Trophoblast cell (in vitro differentiated cells and primary cell): ENCODE data around the gene CD4.

ENCODE experiments used
- DNase-seq, 2 donors: peaks; one replicate each; pipeline ENCODE4 v3.0.0-alpha.2; 2016
- H2AFZ ChIP-seq: 2 replicates; pipeline ENCODE4 v1.6.1; 2013; ENCODE audit warnings: low read length, moderate library complexity, mild to moderate bottlenecking; ENCODE audit not compliant: insufficient read depth, poor library complexity
- H2AK5ac ChIP-seq: 2 replicates; pipeline ENCODE4 v1.6.1; 2013; ENCODE audit warnings: mild to moderate bottlenecking, low read length
- H2BK120ac ChIP-seq: 2 replicates; pipeline ENCODE4 v1.6.1; 2013; ENCODE audit warnings: low read length, mild to moderate bottlenecking, moderate library complexity; ENCODE audit not compliant: insufficient read depth, poor library complexity
- H2BK12ac ChIP-seq: 2 replicates; pipeline ENCODE4 v1.6.1; 2013; ENCODE audit warnings: mild to moderate bottlenecking, low read length, moderate library complexity
- H2BK5ac ChIP-seq: 2 replicates; pipeline ENCODE4 v1.6.1; 2013; ENCODE audit warnings: low read length, low read depth, moderate library complexity, mild to moderate bottlenecking; ENCODE audit not compliant: poor library complexity
- H3K14ac ChIP-seq: 2 replicates; pipeline ENCODE4 v1.6.1; 2013; ENCODE audit warnings: mild to moderate bottlenecking, low read length
- H3K18ac ChIP-seq: 2 replicates; pipeline ENCODE4 v1.6.1; 2013; ENCODE audit warnings: mild to moderate bottlenecking, low read length
- H3K23ac ChIP-seq: 2 replicates; pipeline ENCODE4 v1.6.1; 2013; ENCODE audit warnings: low read length
- H3K27ac ChIP-seq: 2 replicates; pipeline ENCODE4 v1.5.1; 2013; ENCODE audit warnings: low read depth, mild to moderate bottlenecking, inconsistent platforms, low read length, moderate library complexity
- H3K27me3 ChIP-seq: 2 replicates; pipeline ENCODE4 v1.6.1; 2013; ENCODE audit warnings: inconsistent platforms, mild to moderate bottlenecking, low read length, moderate library complexity; ENCODE audit not compliant: insufficient read depth
- H3K36me3 ChIP-seq, 2 experiments: 1 replicate in 1 of 2; 2 replicates in 1 of 2; pipeline ENCODE4 v1.6.1; 2013; ENCODE audit warnings: low read length in 2 of 2, mild to moderate bottlenecking in 2 of 2, moderate library complexity in 1 of 2; ENCODE audit not compliant: insufficient read depth in 2 of 2, control insufficient read depth in 1 of 2
- H3K4ac ChIP-seq: 2 replicates; pipeline ENCODE4 v1.6.1; 2013; ENCODE audit warnings: low read depth, mild to moderate bottlenecking, low read length, moderate library complexity
- H3K4me1 ChIP-seq, 2 experiments: 1 replicate in 1 of 2; 2 replicates in 1 of 2; pipeline ENCODE4 v1.6.1; 2013; ENCODE audit warnings: low read length in 2 of 2, mild to moderate bottlenecking in 2 of 2, moderate library complexity in 1 of 2; ENCODE audit not compliant: insufficient read depth in 2 of 2, control insufficient read depth in 1 of 2
- H3K4me2 ChIP-seq: 2 replicates; pipeline ENCODE4 v1.6.1; 2013; ENCODE audit warnings: inconsistent platforms, mild to moderate bottlenecking, low read length, moderate library complexity
- H3K4me3 ChIP-seq: 2 replicates; pipeline ENCODE4 v1.5.1; 2013; ENCODE audit warnings: mild to moderate bottlenecking, low read depth, low read length, inconsistent platforms
- H3K79me1 ChIP-seq: one replicate; pipeline ENCODE4 v1.6.1; 2013; ENCODE audit warnings: low read length
- H3K79me2 ChIP-seq: 2 replicates; pipeline ENCODE4 v1.6.1; 2013; ENCODE audit warnings: low read length, mild to moderate bottlenecking; ENCODE audit not compliant: control insufficient read depth, insufficient read depth, poor library complexity
- H3K9ac ChIP-seq: 2 replicates; pipeline ENCODE4 v1.6.1; 2013; ENCODE audit warnings: mild to moderate bottlenecking, low read length
- H3K9me3 ChIP-seq: 2 replicates; pipeline ENCODE4 v1.6.1; 2013; ENCODE audit warnings: low read depth, mild to moderate bottlenecking, control low read depth, inconsistent platforms, low read length; ENCODE audit not compliant: insufficient read depth
- H4K12ac ChIP-seq: 2 replicates; pipeline ENCODE4 v1.6.1; 2013; ENCODE audit warnings: low read depth, mild to moderate bottlenecking, low read length, moderate library complexity
- H4K8ac ChIP-seq: 2 replicates; pipeline ENCODE4 v1.6.1; 2013; ENCODE audit warnings: low read depth, mild to moderate bottlenecking, low read length, moderate library complexity
- H4K91ac ChIP-seq: one replicate; pipeline ENCODE4 v1.6.1; 2013; ENCODE audit warnings: low read depth, mild to moderate bottlenecking, low read length, moderate library complexity
- WGBS: extraction: QIAGEN DNeasy Blood & Tissue Kit; methylation state at CpG from one replicate; pipeline ENCODE4 v1.1.7; 2013; ENCODE audit warnings: missing lambda C conversion rate; ENCODE audit not compliant: insufficient read length, insufficient coverage; ENCODE audit errors: extremely low coverage; 5-methylcytosine and 5-hydroxymethylcytosine counted together

CD4 gene

GRCh38 chr12:6774499-6775062 lies 14.7 kb upstream of the CD4 start:
- no peaks in the 10 kb centered on the region for H3K79me2 ChIP-seq
- peaks cover 5 to 7% of the 10 kb centered on the region in 2 experiments for H3K4me1 ChIP-seq
- peaks cover 19% of the 10 kb centered on the region for H3K27me3 ChIP-seq
- no peak overlapping the region for H2BK120ac ChIP-seq
- DNase-seq: no peak
- no peak overlapping the region for H4K12ac ChIP-seq
- H3K4ac ChIP-seq: no peak overlapping the region
- no CpG with 5 or more reads among the region's 15 CpGs for WGBS
- H3K27ac ChIP-seq: no peak overlapping the region
- H2AK5ac ChIP-seq: no peak overlapping the region
- H3K4me3 ChIP-seq: no peak overlapping the region
- H2BK5ac ChIP-seq: no peak overlapping the region
- H3K18ac ChIP-seq: no peak overlapping the region
- H3K4me2 ChIP-seq: no peak overlapping the region
- H3K14ac ChIP-seq: no peak overlapping the region
- H3K9me3 ChIP-seq: peaks cover 2% of the 10 kb centered on the region
- H3K36me3 ChIP-seq: peaks cover 22 to 23% of the 10 kb centered on the region in 2 experiments
- H3K79me1 ChIP-seq: no peaks in the 10 kb centered on the region
- no peak overlapping the region for H4K91ac ChIP-seq
- H4K8ac ChIP-seq: no peak overlapping the region
- H2BK12ac ChIP-seq: no peak overlapping the region
- H2AFZ ChIP-seq: no peak overlapping the region
- no peak overlapping the region for H3K23ac ChIP-seq
- no peak overlapping the region for H3K9ac ChIP-seq

GRCh38 chr12:6775185-6776174 lies 13.8 kb upstream of the CD4 start:
- Histone ChIP-seq H3K14ac (no peak overlapping the region), H3K79me2 (no peaks in the 10 kb centered on the region), H2AFZ (no peak overlapping the region), H3K18ac (no peak overlapping the region), H4K12ac (no peak overlapping the region), H4K91ac (no peak overlapping the region), H3K36me3 (peaks cover 13 to 14% of the 10 kb centered on the region in 2 experiments), H2AK5ac (no peak overlapping the region), H3K4me1 (peaks cover 5 to 7% of the 10 kb centered on the region in 2 experiments), H3K4me2 (no peak overlapping the region), H3K4ac (no peak overlapping the region), H3K9ac (no peak overlapping the region), H3K27me3 (peaks cover 19% of the 10 kb centered on the region), H3K9me3 (peaks cover 2% of the 10 kb centered on the region), H3K27ac (no peak overlapping the region), H2BK5ac (no peak overlapping the region), H3K79me1 (no peaks in the 10 kb centered on the region), H2BK120ac (no peak overlapping the region), H4K8ac (no peak overlapping the region), H2BK12ac (no peak overlapping the region), H3K23ac (no peak overlapping the region), H3K4me3 (no peak overlapping the region)
- no peak for DNase-seq
- WGBS: no CpG with 5 or more reads among the region's 16 CpGs

- WGBS: no CpG with 5 or more reads among the region's 5 CpGs
- H3K18ac ChIP-seq: no peak overlapping the region
- peaks cover 4 to 6% of the 10 kb centered on the region in 2 experiments for H3K36me3 ChIP-seq
- no peak overlapping the region for H2AFZ ChIP-seq
- no peaks in the 10 kb centered on the region for H3K79me2 ChIP-seq
- H4K91ac ChIP-seq: no peak overlapping the region
- no peak overlapping the region for H3K4me3 ChIP-seq
- H3K27ac ChIP-seq: no peak overlapping the region
- no peak overlapping the region for H4K12ac ChIP-seq
- H4K8ac ChIP-seq: no peak overlapping the region
- H3K27me3 ChIP-seq: peaks cover 19% of the 10 kb centered on the region
- H2BK5ac ChIP-seq: no peak overlapping the region
- no peak overlapping the region for H2BK12ac ChIP-seq
- H2AK5ac ChIP-seq: no peak overlapping the region
- no peak for DNase-seq
- H3K4me1 ChIP-seq: peaks cover 5 to 7% of the 10 kb centered on the region in 2 experiments
- H3K9me3 ChIP-seq: no peaks in the 10 kb centered on the region
- no peak overlapping the region for H3K9ac ChIP-seq
- H3K79me1 ChIP-seq: no peaks in the 10 kb centered on the region
- no peak overlapping the region for H2BK120ac ChIP-seq
- no peak overlapping the region for H3K23ac ChIP-seq
- no peak overlapping the region for H3K4ac ChIP-seq
- no peak overlapping the region for H3K14ac ChIP-seq
- H3K4me2 ChIP-seq: no peak overlapping the region
Measured at GRCh38 chr12:6777386-6777785, 11.9 kb upstream of the CD4 start.

- H3K4me2 ChIP-seq: peak overlapping the region; percentile 72
- H3K27ac ChIP-seq: no peak overlapping the region
- H3K18ac ChIP-seq: no peak overlapping the region
- no peak overlapping the region for H4K91ac ChIP-seq
- no peaks in the 10 kb centered on the region for H3K9me3 ChIP-seq
- H2BK12ac ChIP-seq: no peak overlapping the region
- H3K14ac ChIP-seq: no peak overlapping the region
- peak overlapping the region; percentile 48 for H2AFZ ChIP-seq
- no peak overlapping the region for H2BK5ac ChIP-seq
- DNase-seq: no peak
- H3K4me1 ChIP-seq: peaks cover 5 to 7% of the 10 kb centered on the region in 2 experiments
- no peak overlapping the region for H3K4ac ChIP-seq
- H3K79me1 ChIP-seq: no peaks in the 10 kb centered on the region
- no peak overlapping the region for H3K9ac ChIP-seq
- no peak overlapping the region for H4K8ac ChIP-seq
- H3K23ac ChIP-seq: no peak overlapping the region
- H2BK120ac ChIP-seq: no peak overlapping the region
- no peaks in the 10 kb centered on the region for H3K79me2 ChIP-seq
- H3K27me3 ChIP-seq: peaks cover 16% of the 10 kb centered on the region
- no CpG with 5 or more reads among the region's 14 CpGs for WGBS
- H3K4me3 ChIP-seq: no peak overlapping the region
- no peak overlapping the region for H4K12ac ChIP-seq
- H3K36me3 ChIP-seq: peaks cover 4 to 6% of the 10 kb centered on the region in 2 experiments
- H2AK5ac ChIP-seq: no peak overlapping the region
Measured at GRCh38 chr12:6778217-6778573, 11.1 kb upstream of the CD4 start.
